KOPT-K1 (cell line): Measurements from ENCODE around the gene CMIP.
A peak's percentile ranks its signal among the peaks of the same experiment; 100 is the strongest.

ENCODE experiments used
- H3K27ac ChIP-seq: fragments of 200-600 bp; sonication (generic); 2 replicates; pipeline ENCODE4 v1.5.1; 2016; ENCODE audit warnings: antibody characterized with exemption, mild to moderate bottlenecking, low read depth, low read length; ENCODE audit not compliant: poor library complexity, severe bottlenecking
- H3K36me3 ChIP-seq: fragments of 200-600 bp; sonication (generic); 2 replicates; pipeline ENCODE4 v1.5.1; 2017; ENCODE audit warnings: antibody characterized with exemption, mild to moderate bottlenecking, low read length, moderate library complexity; ENCODE audit not compliant: insufficient read depth
- H3K9me3 ChIP-seq: fragments of 200-600 bp; sonication (generic); 2 replicates; pipeline ENCODE4 v1.5.1; 2017; ENCODE audit warnings: antibody characterized with exemption, low read length, mild to moderate bottlenecking; ENCODE audit not compliant: insufficient read depth, poor library complexity, severe bottlenecking

The CMIP gene

DNA sequence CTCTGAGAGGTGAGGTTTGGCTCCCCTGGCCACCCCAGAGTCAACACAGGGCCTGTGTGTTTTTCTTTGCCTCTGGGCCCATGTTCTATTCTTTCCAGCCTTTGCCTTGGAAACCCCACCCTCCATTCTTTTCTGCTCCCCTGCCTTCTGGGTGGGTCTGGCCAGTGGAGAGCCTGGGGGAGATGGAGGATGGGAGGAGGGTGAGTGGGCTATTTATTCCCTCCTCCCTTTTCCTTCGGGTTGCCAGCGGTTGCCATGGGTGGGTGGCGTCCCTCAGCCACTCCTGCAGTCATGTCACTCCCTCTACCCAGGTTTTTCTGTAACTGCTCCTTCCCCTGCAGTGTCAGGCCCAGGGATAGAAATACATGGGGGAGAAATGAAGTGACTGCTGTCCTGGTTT is 15.5 kb downstream of the CMIP start:
- Histone ChIP-seq H3K36me3 (peaks cover 49% of the 10 kb centered on the region), H3K27ac (peak overlapping the region; percentile 18), H3K9me3 (no peaks in the 10 kb centered on the region)

DNA sequence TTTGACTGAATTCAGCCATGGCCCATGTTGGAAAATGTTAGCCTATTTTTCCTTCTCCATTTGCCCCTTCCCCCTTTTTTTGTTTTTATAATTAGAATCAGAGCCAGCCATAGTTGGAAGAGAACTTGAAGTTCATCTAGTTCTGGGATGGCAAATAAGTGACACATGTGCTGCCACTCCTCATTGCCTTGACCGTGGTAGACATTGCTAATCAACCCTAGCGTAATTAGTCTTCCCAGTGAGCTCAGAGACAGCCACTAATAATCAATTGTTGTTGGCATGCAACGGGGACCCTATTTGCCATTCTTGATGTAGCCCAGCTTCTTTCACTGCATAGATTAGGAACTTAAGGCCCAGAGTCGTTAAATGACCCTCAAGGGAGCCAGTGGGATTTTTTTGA is 16.6 kb downstream of the CMIP start:
- Histone ChIP-seq H3K27ac (no peak overlapping the region), H3K36me3 (peaks cover 47% of the 10 kb centered on the region)

DNA sequence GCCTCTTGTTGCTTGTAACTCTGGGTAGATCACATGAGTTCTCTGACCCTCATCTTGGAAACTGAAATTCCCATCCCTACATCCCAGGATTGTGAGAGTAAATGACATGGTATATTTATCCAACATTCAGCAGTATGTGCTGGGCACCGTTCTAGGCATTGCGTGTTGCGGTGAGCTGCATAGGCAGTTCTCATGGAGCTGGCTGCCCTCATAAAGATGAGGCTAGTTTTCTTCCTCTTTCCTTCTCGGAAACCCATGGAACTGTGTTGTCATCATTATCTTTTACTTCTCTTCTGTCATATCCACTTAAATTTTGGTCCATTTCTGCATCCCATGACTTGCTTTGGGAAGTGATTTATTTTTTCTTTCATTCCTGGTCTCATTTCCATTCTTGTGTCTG is 17.2 kb downstream of the CMIP start:
- Histone ChIP-seq H3K27ac (no peak overlapping the region), H3K9me3 (no peaks in the 10 kb centered on the region), H3K36me3 (peaks cover 41% of the 10 kb centered on the region)

More for the DNA sequence above, 16.6 kb downstream of the CMIP start:
- H3K9me3 ChIP-seq = no peaks in the 10 kb centered on the region

DNA sequence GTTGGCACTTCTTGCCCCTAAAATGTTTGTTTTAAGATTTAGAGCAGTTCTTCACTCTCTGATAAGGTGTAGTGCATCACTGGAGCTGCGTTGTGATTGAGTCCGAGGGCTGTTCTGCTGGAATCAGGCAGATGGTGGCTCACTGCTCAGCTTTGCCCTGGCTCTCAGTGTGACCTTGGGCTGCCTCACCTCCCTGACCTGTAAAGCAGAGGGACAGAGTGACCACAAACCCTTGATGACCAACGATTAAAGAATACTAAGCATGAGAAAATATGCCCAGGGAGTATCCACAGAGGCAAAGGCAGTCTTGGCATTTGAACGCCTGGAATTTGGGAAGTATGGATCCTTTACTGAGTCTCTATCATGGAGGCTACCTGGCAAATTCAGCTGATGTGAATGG is 18.1 kb downstream of the CMIP start:
- H3K9me3 ChIP-seq = no peaks in the 10 kb centered on the region
- peak overlapping the region; percentile 1 for H3K27ac ChIP-seq
- H3K36me3 ChIP-seq = peaks cover 32% of the 10 kb centered on the region

DNA sequence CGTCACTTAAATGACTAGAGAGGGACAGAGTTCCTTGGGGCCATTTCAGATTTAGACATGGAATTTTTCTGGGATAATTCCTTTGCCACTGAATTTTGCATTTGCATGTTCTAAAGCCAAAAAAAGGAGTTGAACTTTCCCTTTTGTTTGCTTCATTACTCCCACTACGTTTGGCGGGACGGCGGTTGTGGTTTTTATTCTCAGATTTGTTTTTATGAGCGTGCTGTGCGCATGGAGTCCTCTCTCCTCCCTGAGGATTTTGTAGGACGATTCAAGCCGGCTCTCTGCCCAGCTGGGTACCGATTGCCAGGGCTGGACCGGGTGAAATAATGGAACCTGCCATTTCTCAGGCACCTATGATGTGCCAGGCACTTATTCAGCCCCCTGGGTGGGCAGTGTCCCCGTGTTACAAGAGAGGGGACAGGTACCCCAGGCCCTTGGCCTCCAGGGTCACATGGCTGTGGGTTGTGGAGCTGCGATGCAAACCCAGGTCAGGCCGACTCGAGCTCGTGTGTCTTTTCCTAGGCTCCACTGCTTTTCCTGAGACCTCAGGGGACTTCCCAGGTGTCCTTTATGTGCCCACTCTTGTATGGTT is 18.8 kb downstream of the CMIP start:
- Histone ChIP-seq H3K27ac (no peak overlapping the region), H3K36me3 (peaks cover 27% of the 10 kb centered on the region), H3K9me3 (no peaks in the 10 kb centered on the region)

DNA sequence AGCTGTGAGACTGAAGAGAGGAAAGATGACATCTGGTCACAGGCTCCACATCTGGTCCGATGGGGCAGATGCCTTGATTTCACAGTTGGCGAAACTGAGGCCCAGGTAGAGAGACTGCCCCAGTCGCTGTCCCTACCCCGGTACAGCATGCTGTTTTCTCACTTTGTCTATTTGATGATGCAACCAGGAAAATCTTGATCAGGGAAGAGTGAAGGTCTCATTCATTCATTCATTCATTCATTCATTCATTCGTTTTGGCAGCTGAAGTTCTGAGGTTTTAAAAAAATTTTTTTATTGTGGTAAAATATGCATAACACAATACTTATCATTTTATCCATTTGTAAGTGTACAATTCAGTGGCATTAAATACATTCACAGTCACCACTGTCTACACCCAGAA is 19.7 kb downstream of the CMIP start:
- Histone ChIP-seq H3K9me3 (no peaks in the 10 kb centered on the region), H3K36me3 (peaks cover 18% of the 10 kb centered on the region), H3K27ac (no peak overlapping the region)

DNA sequence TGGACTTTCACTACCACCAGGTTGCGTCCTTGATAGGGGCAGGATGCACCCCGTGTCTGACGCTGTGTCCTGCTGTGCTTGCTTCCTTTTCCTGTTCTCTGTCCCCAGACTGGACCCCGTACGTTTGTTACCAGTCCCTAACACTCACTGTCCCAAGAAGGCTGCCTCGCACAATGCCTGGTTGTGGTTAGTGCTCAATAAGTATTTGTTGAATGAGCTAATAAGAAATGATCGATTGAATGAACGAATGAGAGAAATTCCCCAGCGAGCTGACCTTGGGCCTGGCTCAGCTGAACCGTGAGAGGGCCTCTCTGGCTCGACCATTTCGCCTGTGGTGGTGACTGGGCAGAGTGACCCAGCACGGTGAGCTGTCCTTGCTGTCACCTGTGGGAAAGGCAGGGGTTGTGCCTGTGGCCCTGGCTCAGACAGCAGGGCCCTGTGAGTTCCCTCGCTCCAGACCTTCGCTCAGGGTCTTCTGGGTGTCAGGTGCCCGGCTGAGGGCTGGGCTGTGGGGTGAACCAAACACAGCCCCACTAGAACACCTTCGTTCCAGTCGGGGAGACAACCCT is 20.9 kb downstream of the CMIP start:
- H3K9me3 ChIP-seq = no peaks in the 10 kb centered on the region
- peaks cover 11% of the 10 kb centered on the region for H3K36me3 ChIP-seq
- H3K27ac ChIP-seq = peak overlapping the region; percentile 30

DNA sequence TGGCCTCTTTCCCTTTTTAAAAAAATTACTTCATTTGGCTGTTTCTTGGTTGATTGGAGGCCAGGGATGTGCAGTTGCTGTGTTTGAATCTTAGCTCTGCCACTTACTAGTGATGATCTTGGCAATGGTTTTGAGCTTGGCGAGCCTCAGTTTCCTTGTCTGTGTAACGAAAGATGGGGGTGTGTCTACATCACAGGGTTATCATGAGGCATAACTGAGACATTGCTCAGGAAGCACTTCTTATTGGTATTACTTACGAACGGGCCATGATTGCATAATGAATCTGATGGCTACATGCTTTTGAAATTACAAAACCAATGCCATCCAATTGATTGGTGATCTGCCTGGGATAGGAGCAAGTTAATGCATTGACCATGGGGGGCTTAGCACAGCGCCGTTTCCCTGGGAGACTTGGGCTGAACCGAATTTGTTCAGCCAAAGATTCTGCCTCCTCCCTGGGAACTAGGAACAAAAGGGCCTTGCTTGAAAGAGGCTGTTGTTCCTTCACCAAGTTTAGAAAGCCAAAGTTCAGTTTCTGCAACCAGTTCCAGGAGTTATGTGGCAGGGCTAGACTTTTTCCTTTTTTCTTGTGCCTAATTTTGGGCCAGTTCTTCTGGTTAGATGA is 21.9 kb downstream of the CMIP start:
- peak overlapping the region; percentile 99 for H3K27ac ChIP-seq
- H3K9me3 ChIP-seq = no peaks in the 10 kb centered on the region
- H3K36me3 ChIP-seq = peaks cover 16% of the 10 kb centered on the region

DNA sequence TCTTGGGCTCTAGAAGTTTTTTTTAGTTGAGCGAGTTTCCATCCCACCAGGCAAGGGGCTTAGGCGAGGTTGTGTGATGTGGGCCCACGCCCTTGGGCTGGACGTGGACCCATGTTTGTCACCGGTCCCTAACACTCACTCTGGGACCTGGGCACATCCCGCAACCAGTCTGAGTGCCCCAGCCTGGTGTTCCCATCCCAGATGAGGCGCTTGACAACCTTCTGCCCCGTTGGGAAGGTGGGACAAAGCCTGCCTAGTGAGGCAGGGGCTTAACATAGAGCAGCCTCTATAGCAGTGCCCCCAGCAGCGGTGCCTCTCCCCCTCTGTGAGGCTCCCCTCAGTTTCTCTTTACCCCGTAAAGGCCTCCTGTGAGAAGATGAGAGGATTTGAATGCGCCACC is 22.5 kb downstream of the CMIP start:
- Histone ChIP-seq H3K36me3 (peaks cover 19% of the 10 kb centered on the region), H3K27ac (peak overlapping the region; percentile 99), H3K9me3 (no peaks in the 10 kb centered on the region)

DNA sequence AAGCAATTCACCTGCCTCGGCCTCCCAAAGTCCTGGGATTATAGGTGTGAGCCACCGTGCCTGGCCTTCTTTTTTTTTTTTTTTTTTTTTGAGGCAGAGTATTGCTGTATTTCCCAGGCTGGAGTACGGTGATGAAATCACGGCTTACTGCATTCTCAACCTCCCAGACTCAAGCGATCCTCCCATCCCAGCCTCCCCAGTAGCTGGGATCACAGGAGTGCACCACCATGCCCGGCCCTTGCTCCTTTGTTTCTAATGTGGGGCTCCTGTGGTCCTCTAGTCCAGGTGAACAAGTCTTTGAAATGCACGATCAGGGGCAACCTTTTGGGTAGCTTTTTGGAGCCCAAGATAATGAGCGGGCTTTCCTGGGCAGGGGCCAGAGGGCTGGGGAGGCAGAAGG is 23.2 kb downstream of the CMIP start:
- Histone ChIP-seq H3K9me3 (no peaks in the 10 kb centered on the region), H3K27ac (peak overlapping the region; percentile 99), H3K36me3 (peaks cover 22% of the 10 kb centered on the region)

DNA sequence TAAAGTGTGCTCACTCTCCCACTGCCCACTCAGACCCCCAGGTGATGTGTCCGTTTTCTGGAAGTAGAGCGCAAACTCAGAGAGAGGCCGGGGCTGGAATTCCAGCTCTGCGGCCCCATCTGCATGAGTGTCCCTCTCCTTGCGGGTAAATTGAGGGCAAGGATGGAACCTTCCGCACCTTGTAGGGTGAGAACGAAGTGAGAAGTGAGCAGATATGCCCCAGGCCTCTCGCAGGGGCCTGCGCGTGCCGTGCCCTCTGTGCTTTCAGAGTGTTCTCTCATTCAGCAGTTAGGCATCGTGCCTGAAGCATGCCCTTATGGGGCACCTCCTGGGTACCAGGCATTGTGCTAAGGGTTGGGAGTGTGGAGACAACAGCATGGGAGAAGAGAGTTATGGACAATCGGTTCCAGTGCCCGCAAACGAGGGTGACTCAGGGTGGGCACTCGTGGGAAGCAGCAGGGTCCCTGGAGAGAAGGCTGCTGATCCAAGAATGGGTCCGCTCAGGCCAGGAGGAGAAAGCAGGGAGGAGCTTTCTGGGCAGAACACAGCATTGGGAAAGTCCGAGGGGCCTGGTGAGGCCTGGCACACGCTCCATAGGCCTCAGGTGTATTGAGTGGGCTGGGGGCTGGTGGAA is 23.8 kb downstream of the CMIP start:
- Histone ChIP-seq H3K9me3 (no peaks in the 10 kb centered on the region), H3K36me3 (peaks cover 16% of the 10 kb centered on the region), H3K27ac (peak overlapping the region; percentile 99)

DNA sequence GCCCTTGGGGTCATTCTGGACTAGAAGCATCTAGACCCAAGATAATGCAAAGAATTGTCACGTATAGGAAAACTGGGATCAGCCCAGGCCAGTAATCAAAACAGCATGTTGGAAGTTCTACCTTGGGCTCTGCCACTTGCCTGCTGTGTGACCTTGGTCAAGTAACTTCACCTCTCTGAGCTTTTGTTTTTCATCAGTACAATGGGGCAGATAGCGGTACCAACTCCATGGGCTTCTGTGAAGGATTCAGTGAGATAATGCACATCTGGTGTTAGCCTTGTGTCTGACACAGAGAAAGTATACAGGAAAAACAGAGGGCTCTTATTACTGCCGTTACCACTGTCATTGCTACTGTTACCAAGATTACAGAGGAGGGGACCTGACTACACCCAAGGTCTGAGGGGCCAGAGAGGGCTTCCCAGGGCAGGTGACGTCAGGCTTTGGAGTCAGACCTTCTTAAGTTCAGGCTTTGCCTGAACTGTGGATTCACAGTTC is 24.6 kb downstream of the CMIP start:
- Histone ChIP-seq H3K27ac (peak overlapping the region; percentile 99), H3K9me3 (no peaks in the 10 kb centered on the region), H3K36me3 (peaks cover 18% of the 10 kb centered on the region; the same call in 1 of the 2 replicates)

DNA sequence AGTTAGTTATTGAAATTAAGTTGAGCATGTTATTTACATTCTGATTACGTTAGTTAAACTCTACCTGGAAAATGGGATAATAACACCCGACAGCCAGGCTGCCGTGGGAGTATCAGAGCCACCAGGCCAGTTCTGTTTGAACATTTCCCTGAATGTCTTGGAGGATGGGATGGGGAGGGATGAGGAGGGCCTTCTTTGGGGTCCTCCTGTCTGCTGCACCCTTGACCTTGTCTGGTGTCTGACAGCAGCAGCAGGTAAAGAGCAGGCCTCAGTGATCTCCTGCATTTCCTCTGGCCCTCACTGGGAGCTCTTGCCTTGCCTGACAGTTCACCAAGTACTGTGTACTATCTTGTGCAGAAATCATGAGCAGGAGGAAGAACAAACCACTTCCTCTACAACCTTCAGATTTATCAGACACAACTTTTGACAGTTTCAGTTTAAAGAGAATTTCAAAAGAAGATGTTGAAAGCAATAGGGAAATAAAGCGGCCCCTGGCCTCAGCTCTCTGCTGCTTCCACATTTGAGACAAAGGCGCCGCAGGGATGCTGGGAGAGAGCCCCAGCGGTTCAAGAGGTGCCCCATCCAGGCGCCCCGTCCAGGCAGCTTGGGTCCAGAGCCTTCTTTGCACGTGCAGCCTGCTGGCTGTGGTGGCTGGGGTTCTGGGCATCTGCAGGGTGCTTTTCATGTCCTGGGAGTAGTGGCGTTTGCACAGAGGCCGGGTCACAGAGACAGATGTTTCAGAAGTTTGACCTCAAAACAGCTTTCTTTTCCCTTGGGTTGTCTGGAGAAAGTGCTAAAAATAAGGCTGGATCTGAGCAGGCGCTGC is 25.3 kb downstream of the CMIP start:
- Histone ChIP-seq H3K9me3 (no peaks in the 10 kb centered on the region), H3K27ac (peak overlapping the region; percentile 99), H3K36me3 (peaks cover 19% of the 10 kb centered on the region; the same call in 1 of the 2 replicates)

DNA sequence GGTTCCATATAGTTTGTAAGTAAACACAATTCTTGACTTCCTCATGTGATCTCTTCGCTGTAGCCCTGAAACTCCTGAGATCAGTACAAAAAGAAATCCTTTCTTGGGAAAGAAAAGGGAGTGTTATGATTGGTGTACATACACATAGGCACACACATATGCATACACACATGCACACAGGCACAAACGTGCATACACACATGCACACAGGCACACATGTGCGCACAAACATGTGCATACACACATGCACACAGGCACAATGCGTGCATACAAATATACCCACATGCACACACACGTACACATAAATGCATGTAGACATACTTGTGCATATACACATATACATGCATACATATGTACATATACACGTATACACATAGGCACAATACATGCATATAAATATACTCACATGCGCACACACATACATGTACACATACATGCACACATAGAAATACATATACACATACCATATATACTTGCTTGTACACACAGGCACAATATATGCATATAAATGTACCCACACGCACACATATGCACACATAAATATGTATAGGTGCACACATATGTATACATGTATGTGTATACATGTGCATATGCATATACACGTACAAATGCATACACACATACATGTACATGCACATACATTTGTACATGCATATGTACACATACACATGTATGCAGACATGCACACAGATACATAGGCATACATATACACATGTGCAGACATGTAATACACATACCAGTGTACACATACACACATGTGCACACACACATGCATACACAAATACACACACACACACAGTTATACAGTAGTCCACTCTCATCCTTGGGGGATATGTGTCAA is 26.4 kb downstream of the CMIP start:
- Histone ChIP-seq H3K36me3 (peaks cover 21% of the 10 kb centered on the region), H3K27ac (peak overlapping the region; percentile 99), H3K9me3 (no peaks in the 10 kb centered on the region)
